ENCODE measurements around the gene RFX3. TPM values are rescaled to one million over a fixed set of nuclear protein-coding genes. Genes with fewer than 3 reads are reported as not detected.

RFX3 gene
- total and polyA plus RNA-seq, 2 donors (not counting 1 experiment from before 2014, with no cell fraction given): 2.8 to 3.1 TPM

GRCh38 chr9:3511551-3511950 is 14.2 kb downstream of the RFX3 start:
- Histone ChIP-seq H3K4me3 (replicated peaks in 1 of 4; ENCODE audit: control extremely low read depth in 1 of 4, insufficient read depth in 1 of 4, low read depth in 3 of 4, low read length in 4 of 4) (no peak overlapping the region), H3K79me2 (ENCODE audit: control insufficient read depth, insufficient read depth, low read length) (no peaks in the 10 kb centered on the region), H3K27ac (ENCODE audit: insufficient read depth, low read length) (no peak overlapping the region), H3K4me2 (ENCODE audit: extremely low read depth, insufficient read depth, low read length) (no peak overlapping the region), H4K20me1 (ENCODE audit: control insufficient read depth, extremely low read depth, insufficient read depth, low read length) (no peaks in the 10 kb centered on the region), H2AFZ (ENCODE audit: low read length) (no peak overlapping the region), H3K9ac (ENCODE audit: insufficient read depth, low read length) (no peak overlapping the region), H3K4me1 (ENCODE audit: control insufficient read depth, extremely low read depth, insufficient read depth, low read length) (no peaks in the 10 kb centered on the region), H3K27me3 (ENCODE audit: control insufficient read depth, insufficient read depth, low read length) (no peaks in the 10 kb centered on the region), H3K36me3 (ENCODE audit: control insufficient read depth, insufficient read depth, low read length) (no peaks in the 10 kb centered on the region), H3K9me3 (ENCODE audit: control insufficient read depth, insufficient read depth, low read depth, low read length) (no peaks in the 10 kb centered on the region)
- no peak for DNase-seq (ENCODE audit: low read depth in 2 of 2)
- TF ChIP-seq EZH2 (IDR thresholded peaks at IDR 0.05; ENCODE audit: low read length, missing control alignments): no peak
- TF ChIP-seq CTCF (conservative IDR thresholded peaks at IDR 0.05 in 1 of 2, IDR thresholded peaks at IDR 0.05 in 1 of 2; ENCODE audit: low read depth in 1 of 2, low read length in 2 of 2): no peak

- no peak for DNase-seq (ENCODE audit: low read depth in 2 of 2)
- Histone ChIP-seq H3K4me2 (ENCODE audit: extremely low read depth, insufficient read depth, low read length) (no peak overlapping the region), H3K27me3 (ENCODE audit: control insufficient read depth, insufficient read depth, low read length) (no peaks in the 10 kb centered on the region), H4K20me1 (ENCODE audit: control insufficient read depth, extremely low read depth, insufficient read depth, low read length) (no peaks in the 10 kb centered on the region), H3K9ac (ENCODE audit: insufficient read depth, low read length) (no peak overlapping the region), H3K27ac (ENCODE audit: insufficient read depth, low read length) (no peak overlapping the region), H2AFZ (ENCODE audit: low read length) (no peak overlapping the region), H3K4me3 (replicated peaks in 1 of 4; ENCODE audit: control extremely low read depth in 1 of 4, insufficient read depth in 1 of 4, low read depth in 3 of 4, low read length in 4 of 4) (no peak overlapping the region), H3K9me3 (ENCODE audit: control insufficient read depth, insufficient read depth, low read depth, low read length) (no peaks in the 10 kb centered on the region), H3K36me3 (ENCODE audit: control insufficient read depth, insufficient read depth, low read length) (no peaks in the 10 kb centered on the region), H3K79me2 (ENCODE audit: control insufficient read depth, insufficient read depth, low read length) (no peaks in the 10 kb centered on the region), H3K4me1 (ENCODE audit: control insufficient read depth, extremely low read depth, insufficient read depth, low read length) (no peaks in the 10 kb centered on the region)
- TF ChIP-seq EZH2 (IDR thresholded peaks at IDR 0.05; ENCODE audit: low read length, missing control alignments) (no peak), CTCF (conservative IDR thresholded peaks at IDR 0.05 in 1 of 2, IDR thresholded peaks at IDR 0.05 in 1 of 2; ENCODE audit: low read depth in 1 of 2, low read length in 2 of 2) (no peak)
Observed at GRCh38 chr9:3510796-3511195, 15.0 kb downstream of the RFX3 start.

- Histone ChIP-seq H3K4me2 (ENCODE audit: extremely low read depth, insufficient read depth, low read length) (no peak overlapping the region), H3K9me3 (ENCODE audit: control insufficient read depth, insufficient read depth, low read depth, low read length) (no peaks in the 10 kb centered on the region), H3K27ac (ENCODE audit: insufficient read depth, low read length) (no peak overlapping the region), H3K9ac (ENCODE audit: insufficient read depth, low read length) (no peak overlapping the region), H3K79me2 (ENCODE audit: control insufficient read depth, insufficient read depth, low read length) (no peaks in the 10 kb centered on the region), H3K4me1 (ENCODE audit: control insufficient read depth, extremely low read depth, insufficient read depth, low read length) (no peaks in the 10 kb centered on the region), H4K20me1 (ENCODE audit: control insufficient read depth, extremely low read depth, insufficient read depth, low read length) (no peaks in the 10 kb centered on the region), H3K27me3 (ENCODE audit: control insufficient read depth, insufficient read depth, low read length) (no peaks in the 10 kb centered on the region), H3K4me3 (replicated peaks in 1 of 4; ENCODE audit: control extremely low read depth in 1 of 4, insufficient read depth in 1 of 4, low read depth in 3 of 4, low read length in 4 of 4) (no peak overlapping the region), H2AFZ (ENCODE audit: low read length) (no peak overlapping the region), H3K36me3 (ENCODE audit: control insufficient read depth, insufficient read depth, low read length) (no peaks in the 10 kb centered on the region)
- no peak for TF ChIP-seq CTCF (conservative IDR thresholded peaks at IDR 0.05 in 1 of 2, IDR thresholded peaks at IDR 0.05 in 1 of 2; ENCODE audit: low read depth in 1 of 2, low read length in 2 of 2)
- no peak for TF ChIP-seq EZH2 (IDR thresholded peaks at IDR 0.05; ENCODE audit: low read length, missing control alignments)
- DNase-seq (ENCODE audit: low read depth in 2 of 2): no peak
Observed at GRCh38 chr9:3509926-3510325, 15.9 kb downstream of the RFX3 start.
